Activated CD4-positive, alpha-beta T cell treated with anti-CD3 and anti-CD28 coated beads, Interleukin-2, amount 10 ng/mL, durations not matched to agents 24 days and 14 days (primary cell): Measurements from ENCODE around the gene MED13L. TPM values are rescaled to one million over a fixed set of nuclear protein-coding genes. Genes with fewer than 3 reads are reported as not detected.

Experiments
- DNase-seq: peaks from one replicate; pipeline ENCODE4 v3.0.0; 2022
- H3K27ac Mint-ChIP-seq: one replicate; pipeline ENCODE4 v1.8.0; 2022; ENCODE audit warnings: mild to moderate bottlenecking, mixed read lengths
- H3K27me3 Mint-ChIP-seq: one replicate; pipeline ENCODE4 v1.8.0; 2022; ENCODE audit warnings: mixed read lengths
- H3K36me3 Mint-ChIP-seq: one replicate; pipeline ENCODE4 v1.8.0; 2022; ENCODE audit warnings: low read depth, mild to moderate bottlenecking, mixed read lengths
- H3K4me1 Mint-ChIP-seq: one replicate; pipeline ENCODE4 v1.8.0; 2021; ENCODE audit warnings: mixed read lengths
- H3K4me3 Mint-ChIP-seq: one replicate; pipeline ENCODE4 v1.8.0; 2022; ENCODE audit warnings: mild to moderate bottlenecking, moderate library complexity, mixed read lengths
- H3K9me3 Mint-ChIP-seq: one replicate; pipeline ENCODE4 v1.8.0; 2021; ENCODE audit warnings: mixed read lengths
- intact Hi-C: fragments of 100-400 bp; cut with micrococcal nuclease; formaldehyde crosslinking; loops from one replicate; pipeline ENCODE4 v1.15.1; 2023
- total RNA-seq: library from RNA; stranded (reverse); gene quantifications from 2 replicates; pipeline ENCODE4 v1.2.3, GENCODE V29; 2022

MED13L gene
- total RNA-seq, 1 donor from 2014 or later = 62.9 TPM

- H3K4me3 Mint-ChIP-seq = no peak overlapping the region
- intact Hi-C loops = no loop called here
- peaks cover 8% of the 10 kb centered on the region for H3K9me3 Mint-ChIP-seq
- peaks cover 20% of the 10 kb centered on the region for H3K4me1 Mint-ChIP-seq
- peaks cover 3% of the 10 kb centered on the region for H3K27me3 Mint-ChIP-seq
- peaks cover 2% of the 10 kb centered on the region for H3K36me3 Mint-ChIP-seq
- no peak for DNase-seq
- H3K27ac Mint-ChIP-seq = no peak overlapping the region
Measured at GRCh38 chr12:116314477-116314876, 37.0 kb upstream of the MED13L start.

- H3K27ac Mint-ChIP-seq = no peak overlapping the region
- peaks cover 12% of the 10 kb centered on the region for H3K9me3 Mint-ChIP-seq
- no peak overlapping the region for H3K4me3 Mint-ChIP-seq
- peaks cover 4% of the 10 kb centered on the region for H3K27me3 Mint-ChIP-seq
- peaks cover 2% of the 10 kb centered on the region for H3K36me3 Mint-ChIP-seq
- H3K4me1 Mint-ChIP-seq = peaks cover 14% of the 10 kb centered on the region
- intact Hi-C loops = no loop called here
- DNase-seq = no peak
Measured at GRCh38 chr12:116313194-116313927, 35.9 kb upstream of the MED13L start.

GRCh38 chr12:116310082-116310481, 32.6 kb upstream of the MED13L start:
- H3K4me1 Mint-ChIP-seq = peaks cover 3% of the 10 kb centered on the region
- no peak overlapping the region for H3K27ac Mint-ChIP-seq
- no peak for DNase-seq
- intact Hi-C loops = no loop called here
- peaks cover 2% of the 10 kb centered on the region for H3K36me3 Mint-ChIP-seq
- H3K9me3 Mint-ChIP-seq = peaks cover 7% of the 10 kb centered on the region
- H3K4me3 Mint-ChIP-seq = no peak overlapping the region
- H3K27me3 Mint-ChIP-seq = peaks cover 4% of the 10 kb centered on the region

GRCh38 chr12:116309343-116309742, 31.9 kb upstream of the MED13L start:
- peaks cover 2% of the 10 kb centered on the region for H3K36me3 Mint-ChIP-seq
- peaks cover under 1% of the 10 kb centered on the region for H3K4me1 Mint-ChIP-seq
- intact Hi-C loops = no loop called here
- no peak for DNase-seq
- peaks cover 4% of the 10 kb centered on the region for H3K27me3 Mint-ChIP-seq
- peaks cover 7% of the 10 kb centered on the region for H3K9me3 Mint-ChIP-seq
- H3K27ac Mint-ChIP-seq = no peak overlapping the region
- no peak overlapping the region for H3K4me3 Mint-ChIP-seq

GRCh38 chr12:116308647-116309046, 31.2 kb upstream of the MED13L start:
- Mint-ChIP-seq H3K4me1 (no peaks in the 10 kb centered on the region), H3K4me3 (no peak overlapping the region), H3K27ac (no peak overlapping the region), H3K36me3 (peaks cover 2% of the 10 kb centered on the region), H3K27me3 (peaks cover 3% of the 10 kb centered on the region), H3K9me3 (peaks cover 7% of the 10 kb centered on the region)
- DNase-seq = no peak
- intact Hi-C loops = no loop called here

- intact Hi-C loops = no loop called here
- DNase-seq = no peak
- H3K27me3 Mint-ChIP-seq = peaks cover 5% of the 10 kb centered on the region
- no peak overlapping the region for H3K27ac Mint-ChIP-seq
- H3K9me3 Mint-ChIP-seq = peaks cover 7% of the 10 kb centered on the region
- no peaks in the 10 kb centered on the region for H3K4me1 Mint-ChIP-seq
- H3K36me3 Mint-ChIP-seq = peaks cover 2% of the 10 kb centered on the region
- no peak overlapping the region for H3K4me3 Mint-ChIP-seq
Measured at GRCh38 chr12:116306968-116307367, 29.5 kb upstream of the MED13L start.

- no peak overlapping the region for H3K4me3 Mint-ChIP-seq
- no peak overlapping the region for H3K27ac Mint-ChIP-seq
- DNase-seq = no peak
- peaks cover 7% of the 10 kb centered on the region for H3K9me3 Mint-ChIP-seq
- intact Hi-C loops = no loop called here
- H3K27me3 Mint-ChIP-seq = peaks cover 8% of the 10 kb centered on the region
- H3K36me3 Mint-ChIP-seq = peaks cover 2% of the 10 kb centered on the region
- H3K4me1 Mint-ChIP-seq = no peaks in the 10 kb centered on the region
Measured at GRCh38 chr12:116306506-116306905, 29.0 kb upstream of the MED13L start.

GRCh38 chr12:116304621-116305020, 27.1 kb upstream of the MED13L start:
- Mint-ChIP-seq H3K27me3 (peaks cover 10% of the 10 kb centered on the region), H3K9me3 (peaks cover 5% of the 10 kb centered on the region), H3K36me3 (no peaks in the 10 kb centered on the region), H3K4me3 (no peak overlapping the region), H3K27ac (no peak overlapping the region), H3K4me1 (no peaks in the 10 kb centered on the region)
- no peak for DNase-seq
- intact Hi-C loops = no loop called here

- Mint-ChIP-seq H3K4me3 (no peak overlapping the region), H3K27me3 (peaks cover 8% of the 10 kb centered on the region), H3K27ac (no peak overlapping the region), H3K9me3 (no peaks in the 10 kb centered on the region), H3K4me1 (no peaks in the 10 kb centered on the region), H3K36me3 (no peaks in the 10 kb centered on the region)
- intact Hi-C loops = no loop called here
- no peak for DNase-seq
Measured at GRCh38 chr12:116303929-116304328, 26.4 kb upstream of the MED13L start.

GRCh38 chr12:116303066-116303465, 25.6 kb upstream of the MED13L start:
- no peaks in the 10 kb centered on the region for H3K36me3 Mint-ChIP-seq
- intact Hi-C loops = no loop called here
- no peak for DNase-seq
- H3K4me1 Mint-ChIP-seq = no peaks in the 10 kb centered on the region
- peaks cover 8% of the 10 kb centered on the region for H3K27me3 Mint-ChIP-seq
- no peak overlapping the region for H3K4me3 Mint-ChIP-seq
- H3K27ac Mint-ChIP-seq = no peak overlapping the region
- H3K9me3 Mint-ChIP-seq = no peaks in the 10 kb centered on the region

GRCh38 chr12:116302166-116303058, 24.9 kb upstream of the MED13L start:
- Mint-ChIP-seq H3K4me1 (no peaks in the 10 kb centered on the region), H3K36me3 (no peaks in the 10 kb centered on the region), H3K9me3 (no peaks in the 10 kb centered on the region), H3K27ac (no peak overlapping the region), H3K4me3 (no peak overlapping the region), H3K27me3 (peaks cover 9% of the 10 kb centered on the region)
- intact Hi-C loops = no loop called here
- DNase-seq = no peak

GRCh38 chr12:116301621-116302020, 24.1 kb upstream of the MED13L start:
- DNase-seq = no peak
- peaks cover 12% of the 10 kb centered on the region for H3K27me3 Mint-ChIP-seq
- H3K4me3 Mint-ChIP-seq = no peak overlapping the region
- H3K36me3 Mint-ChIP-seq = no peaks in the 10 kb centered on the region
- no peaks in the 10 kb centered on the region for H3K9me3 Mint-ChIP-seq
- intact Hi-C loops = no loop called here
- no peak overlapping the region for H3K27ac Mint-ChIP-seq
- H3K4me1 Mint-ChIP-seq = no peaks in the 10 kb centered on the region

- H3K4me1 Mint-ChIP-seq = no peaks in the 10 kb centered on the region
- intact Hi-C loops = no loop called here
- H3K27me3 Mint-ChIP-seq = peaks cover 20% of the 10 kb centered on the region
- no peaks in the 10 kb centered on the region for H3K36me3 Mint-ChIP-seq
- no peak overlapping the region for H3K27ac Mint-ChIP-seq
- DNase-seq = no peak
- H3K4me3 Mint-ChIP-seq = no peak overlapping the region
- H3K9me3 Mint-ChIP-seq = peaks cover 5% of the 10 kb centered on the region
Measured at GRCh38 chr12:116299665-116300328, 22.3 kb upstream of the MED13L start.

GRCh38 chr12:116299064-116299463, 21.6 kb upstream of the MED13L start:
- DNase-seq = no peak
- H3K4me1 Mint-ChIP-seq = no peaks in the 10 kb centered on the region
- H3K27ac Mint-ChIP-seq = no peak overlapping the region
- H3K4me3 Mint-ChIP-seq = no peak overlapping the region
- intact Hi-C loops = no loop called here
- no peaks in the 10 kb centered on the region for H3K36me3 Mint-ChIP-seq
- H3K27me3 Mint-ChIP-seq = peaks cover 23% of the 10 kb centered on the region
- H3K9me3 Mint-ChIP-seq = peaks cover 5% of the 10 kb centered on the region
